ENCODE data around the gene PGLYRP4. TPM values are rescaled to one million over a fixed set of nuclear protein-coding genes. Genes with fewer than 3 reads are reported as not detected.

The PGLYRP4 gene
- total and polyA plus RNA-seq, 2 of the 4 experiments (the other 2 are of a cell fraction): not detected

- no peak overlapping the region for H4K5ac ChIP-seq (ENCODE audit: low read depth, low read length)
- H3K9ac ChIP-seq (ENCODE audit: low read depth, low read length): no peak overlapping the region
- H2AK9ac ChIP-seq (replicated peaks; ENCODE audit: low read depth, low read length, poor library complexity): no peak overlapping the region
- CTCF ChIA-PET: no interaction called here
- no peak overlapping the region for H3K27ac ChIP-seq (ENCODE audit: insufficient read depth, low read length)
- ATAC-seq (ENCODE audit: low read depth) (no peak), DNase-seq (no peak)
- H4K91ac ChIP-seq (ENCODE audit: insufficient read depth, low read depth, low read length): no peak overlapping the region
- no TSS peak for BruUV-seq (replicated peaks)
- H3K23ac ChIP-seq (ENCODE audit: low read depth, low read length): no peak overlapping the region
- no peak overlapping the region for H2BK120ac ChIP-seq (ENCODE audit: low read depth, low read length)
- no peak overlapping the region for H3K4me3 ChIP-seq (ENCODE audit: insufficient read depth, low read depth, low read length)
- no peaks in the 10 kb centered on the region for H3K36me3 ChIP-seq (ENCODE audit: control insufficient read depth, insufficient read depth, low read length)
- dilution Hi-C loops (cut with HindIII; ENCODE audit: low sequenced_read_pairs, unreplicated experiment) (no loop called here), in situ Hi-C loops (cut with MboI; ENCODE audit: low sequenced_read_pairs) (no loop called here), intact Hi-C loops (cut with micrococcal nuclease) (no loop called here)
- no peak overlapping the region for H2BK15ac ChIP-seq (ENCODE audit: low read depth, low read length)
- no peak overlapping the region for H3K18ac ChIP-seq (ENCODE audit: low read depth, low read length)
- H3K56ac ChIP-seq (ENCODE audit: extremely low read depth, insufficient read depth, low read length): no peak overlapping the region
- no peaks in the 10 kb centered on the region for H3K4me1 ChIP-seq (ENCODE audit: control insufficient read depth, insufficient read depth, low read length)
- H3K9me3 ChIP-seq (ENCODE audit: control insufficient read depth, insufficient read depth, low read length): no peaks in the 10 kb centered on the region
- H3K14ac ChIP-seq (replicated peaks; ENCODE audit: low read depth, low read length): no peak overlapping the region
- no peak overlapping the region for H2AK5ac ChIP-seq (ENCODE audit: low read depth, low read length)
- no peak overlapping the region for H2AFZ ChIP-seq (replicated peaks; ENCODE audit: low read length, poor library complexity)
- no peaks in the 10 kb centered on the region for H3K9me1 ChIP-seq (ENCODE audit: insufficient read depth, low read length)
- no peak overlapping the region for H3K4ac ChIP-seq (ENCODE audit: low read depth, low read length)
- H4K8ac ChIP-seq (ENCODE audit: low read depth in 2 of 2, low read length in 2 of 2): no peak overlapping the region
- WGBS, 2 experiments (ENCODE audit: extremely low coverage in 2 of 2, insufficient read length in 1 of 2): no CpG with 5 or more reads among the region's 4 CpGs
- H2BK20ac ChIP-seq (ENCODE audit: low read depth, low read length): no peak overlapping the region
- H3K4me2 ChIP-seq (ENCODE audit: low read depth, low read length): no peak overlapping the region
- POLR2A ChIA-PET (ENCODE audit: unreplicated experiment): no interaction called here
- no peak overlapping the region for H2BK5ac ChIP-seq (ENCODE audit: low read depth, low read length, poor library complexity, severe bottlenecking)
- H3K79me1 ChIP-seq (ENCODE audit: low read depth in 1 of 2, low read length in 2 of 2): no peaks in the 10 kb centered on the region
- TF ChIP-seq FOS (IDR thresholded peaks at IDR 0.05; ENCODE audit: low read depth, low read length) (no peak), MAFK (IDR thresholded peaks at IDR 0.05; ENCODE audit: low read depth, low read length) (no peak), NFE2L2 (IDR thresholded peaks at IDR 0.05; ENCODE audit: low read depth, low read length) (no peak), POLR2A (IDR thresholded peaks at IDR 0.05; ENCODE audit: low read depth, low read length) (no peak), USF2 (IDR thresholded peaks at IDR 0.05; ENCODE audit: low read depth, low read length) (no peak), RCOR1 (IDR thresholded peaks at IDR 0.05; ENCODE audit: insufficient replicate concordance, low read length) (no peak), RAD21 (IDR thresholded peaks at IDR 0.05; ENCODE audit: low read length) (no peak), RFX5 (IDR thresholded peaks at IDR 0.05; ENCODE audit: low read depth, low read length) (no peak), CHD1 (IDR thresholded peaks at IDR 0.05; ENCODE audit: low read depth, low read length) (no peak), BHLHE40 (IDR thresholded peaks at IDR 0.05; ENCODE audit: low read depth, low read length) (no peak), CEBPB (IDR thresholded peaks at IDR 0.05; ENCODE audit: low read depth, low read length) (no peak), SMC3 (IDR thresholded peaks at IDR 0.05; ENCODE audit: low read depth, low read length) (no peak), MAZ (IDR thresholded peaks at IDR 0.05; ENCODE audit: borderline replicate concordance, low read depth, low read length) (no peak), ELK1 (IDR thresholded peaks at IDR 0.05; ENCODE audit: borderline replicate concordance, low read depth, low read length) (no peak), CTCF (conservative IDR thresholded peaks at IDR 0.05; ENCODE audit: low read depth, low read length) (no peak), MXI1 (IDR thresholded peaks at IDR 0.05; ENCODE audit: borderline replicate concordance, low read depth, low read length) (no peak)
- H3K27me3 ChIP-seq (ENCODE audit: control insufficient read depth, insufficient read depth, low read length): no peaks in the 10 kb centered on the region; the same call in 1 of the 2 replicates
- H4K20me1 ChIP-seq (ENCODE audit: insufficient read depth, low read length): no peaks in the 10 kb centered on the region
These were observed 38.4 kb upstream of the PGLYRP4 start for GRCh38 chr1:153387001-153387400.
